MM.1S (cell line): ENCODE data around the gene STN1.

Experiments
- DNase-seq: peaks from one replicate; pipeline ENCODE4 v3.0.0-alpha.2; 2015
- H2AFZ ChIP-seq: fragments of 300-600 bp; sonication (generic); 2 replicates; pipeline ENCODE4 v1.6.0; 2016; ENCODE audit warnings: antibody characterized with exemption, low read length
- H3F3A ChIP-seq: fragments of 300-600 bp; sonication (generic); 2 replicates; pipeline ENCODE4 v1.6.1; 2016; ENCODE audit warnings: mild to moderate bottlenecking, antibody characterized with exemption, low read length, moderate library complexity, mixed read lengths; ENCODE audit not compliant: insufficient read depth
- H3K27ac ChIP-seq: fragments of 300-600 bp; sonication (generic); 2 replicates; pipeline ENCODE4 v1.5.1; 2016; ENCODE audit warnings: mild to moderate bottlenecking, low read length
- H3K27me3 ChIP-seq: fragments of 300-600 bp; sonication (generic); replicated peaks from 2 replicates; pipeline ENCODE4 v1.6.0; 2016; ENCODE audit warnings: low read length; ENCODE audit not compliant: insufficient read depth
- H3K36me3 ChIP-seq: fragments of 300-600 bp; sonication (generic); replicated peaks from 2 replicates; pipeline ENCODE4 v1.6.1; 2016; ENCODE audit warnings: mild to moderate bottlenecking, low read length, mixed read lengths; ENCODE audit not compliant: insufficient read depth
- H3K4me1 ChIP-seq: fragments of 300-600 bp; sonication (generic); 2 replicates; pipeline ENCODE4 v1.6.1; 2016; ENCODE audit warnings: low read length, mixed read lengths
- H3K4me2 ChIP-seq: fragments of 300-600 bp; sonication (generic); 2 replicates; pipeline ENCODE4 v1.6.0; 2016; ENCODE audit warnings: low read depth, low read length
- H3K4me3 ChIP-seq: fragments of 300-600 bp; sonication (generic); 2 replicates; pipeline ENCODE4 v1.5.1; 2016; ENCODE audit warnings: low read length, mixed read lengths
- H3K79me2 ChIP-seq: fragments of 300-600 bp; sonication (generic); 2 replicates; pipeline ENCODE4 v1.6.1; 2016; ENCODE audit warnings: mixed run types, low read length, mixed read lengths
- H3K9ac ChIP-seq: fragments of 300-600 bp; sonication (generic); 2 replicates; pipeline ENCODE4 v1.6.1; 2016; ENCODE audit warnings: low read length, mixed read lengths
- H3K9me2 ChIP-seq: fragments of 300-600 bp; sonication (generic); replicated peaks from 2 replicates; pipeline ENCODE4 v1.6.1; 2016; ENCODE audit warnings: mild to moderate bottlenecking, low read length, mixed read lengths; ENCODE audit not compliant: insufficient read depth
- H3K9me3 ChIP-seq: fragments of 300-600 bp; sonication (generic); replicated peaks from 2 replicates; pipeline ENCODE4 v1.6.1; 2016; ENCODE audit warnings: mild to moderate bottlenecking, low read length, mixed read lengths; ENCODE audit not compliant: insufficient read depth
- H4K20me1 ChIP-seq: fragments of 300-600 bp; sonication (generic); 2 replicates; pipeline ENCODE4 v1.6.1; 2016; ENCODE audit warnings: mild to moderate bottlenecking, low read length, moderate library complexity, mixed read lengths; ENCODE audit not compliant: insufficient read depth
- EZH2 ChIP-seq: fragments of 300-600 bp; sonication (generic); optimal IDR thresholded peaks from 2 replicates; pipeline ENCODE3; 2017; ENCODE audit warnings: low read depth, mild to moderate bottlenecking, antibody characterized with exemption, low read length, mixed read lengths
- EZH2phosphoT487 ChIP-seq: fragments of 300-600 bp; sonication (generic); IDR thresholded peaks from 2 replicates; pipeline ENCODE4 v1.6.1; 2018; ENCODE audit warnings: antibody characterized with exemption, low read length
- TF ChIP-seq, protein P1 (sequence below): fragments of 300-600 bp; sonication (generic); IDR thresholded peaks from 2 replicates; pipeline ENCODE4 v1.5.1; 2016; ENCODE audit warnings: antibody characterized with exemption, low read length, mixed read lengths

Gene STN1

DNA sequence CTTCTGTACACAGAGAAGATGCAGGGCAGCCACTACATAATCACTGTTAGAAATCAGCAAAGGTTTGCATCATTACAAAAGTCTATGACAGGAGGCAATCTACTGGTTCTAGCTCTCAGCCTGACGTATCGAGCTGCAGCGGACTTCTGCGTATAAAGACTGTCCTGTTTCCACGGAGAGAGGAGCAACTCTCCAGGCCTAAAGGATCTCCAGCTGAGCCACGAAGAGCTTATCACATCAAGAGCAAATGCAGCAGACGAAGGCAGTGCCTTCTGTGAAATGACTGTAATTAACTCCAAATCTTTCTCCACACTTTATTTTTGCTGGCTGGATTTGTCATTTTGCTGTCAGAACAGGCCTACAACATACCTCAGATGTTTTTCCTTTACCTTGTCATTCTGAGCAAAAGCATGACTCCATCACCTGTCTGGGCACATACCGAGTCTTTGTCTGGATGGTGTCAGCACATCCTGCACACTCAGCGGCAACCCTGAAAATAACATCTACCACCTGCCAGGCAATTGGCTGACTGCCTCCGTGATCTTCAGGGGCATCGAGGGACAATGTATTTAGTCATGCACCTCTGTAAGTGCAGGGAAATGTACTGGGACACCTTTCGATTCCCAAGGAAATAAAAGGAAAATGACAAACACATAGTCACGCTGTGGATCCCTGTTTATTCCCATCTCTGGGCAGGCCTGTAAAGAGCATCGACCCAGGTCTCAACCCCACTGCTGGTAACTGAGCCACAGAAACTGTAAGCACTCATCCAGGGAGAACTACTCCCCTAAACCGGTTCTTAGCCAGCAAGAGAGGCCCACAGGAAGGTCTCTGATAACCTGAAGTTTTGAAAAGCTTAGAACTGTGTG is 36.3 kb downstream of the STN1 start:
- Histone ChIP-seq H3K27ac (no peak overlapping the region), H4K20me1 (no peaks in the 10 kb centered on the region), H3K79me2 (no peaks in the 10 kb centered on the region), H2AFZ (no peak overlapping the region), H3K9me3 (no peaks in the 10 kb centered on the region), H3K4me3 (no peak overlapping the region), H3K27me3 (no peaks in the 10 kb centered on the region), H3K9ac (no peak overlapping the region), H3K36me3 (no peaks in the 10 kb centered on the region), H3K9me2 (no peaks in the 10 kb centered on the region), H3F3A (no peaks in the 10 kb centered on the region), H3K4me1 (peaks cover 4% of the 10 kb centered on the region; the same call in 1 of the 2 replicates), H3K4me2 (no peak overlapping the region)
- peak; percentile 36 for DNase-seq
- TF ChIP-seq, protein P1, sequence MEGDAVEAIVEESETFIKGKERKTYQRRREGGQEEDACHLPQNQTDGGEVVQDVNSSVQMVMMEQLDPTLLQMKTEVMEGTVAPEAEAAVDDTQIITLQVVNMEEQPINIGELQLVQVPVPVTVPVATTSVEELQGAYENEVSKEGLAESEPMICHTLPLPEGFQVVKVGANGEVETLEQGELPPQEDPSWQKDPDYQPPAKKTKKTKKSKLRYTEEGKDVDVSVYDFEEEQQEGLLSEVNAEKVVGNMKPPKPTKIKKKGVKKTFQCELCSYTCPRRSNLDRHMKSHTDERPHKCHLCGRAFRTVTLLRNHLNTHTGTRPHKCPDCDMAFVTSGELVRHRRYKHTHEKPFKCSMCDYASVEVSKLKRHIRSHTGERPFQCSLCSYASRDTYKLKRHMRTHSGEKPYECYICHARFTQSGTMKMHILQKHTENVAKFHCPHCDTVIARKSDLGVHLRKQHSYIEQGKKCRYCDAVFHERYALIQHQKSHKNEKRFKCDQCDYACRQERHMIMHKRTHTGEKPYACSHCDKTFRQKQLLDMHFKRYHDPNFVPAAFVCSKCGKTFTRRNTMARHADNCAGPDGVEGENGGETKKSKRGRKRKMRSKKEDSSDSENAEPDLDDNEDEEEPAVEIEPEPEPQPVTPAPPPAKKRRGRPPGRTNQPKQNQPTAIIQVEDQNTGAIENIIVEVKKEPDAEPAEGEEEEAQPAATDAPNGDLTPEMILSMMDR = no peak
- no peak for TF ChIP-seq EZH2
- no peak for TF ChIP-seq EZH2phosphoT487

DNA sequence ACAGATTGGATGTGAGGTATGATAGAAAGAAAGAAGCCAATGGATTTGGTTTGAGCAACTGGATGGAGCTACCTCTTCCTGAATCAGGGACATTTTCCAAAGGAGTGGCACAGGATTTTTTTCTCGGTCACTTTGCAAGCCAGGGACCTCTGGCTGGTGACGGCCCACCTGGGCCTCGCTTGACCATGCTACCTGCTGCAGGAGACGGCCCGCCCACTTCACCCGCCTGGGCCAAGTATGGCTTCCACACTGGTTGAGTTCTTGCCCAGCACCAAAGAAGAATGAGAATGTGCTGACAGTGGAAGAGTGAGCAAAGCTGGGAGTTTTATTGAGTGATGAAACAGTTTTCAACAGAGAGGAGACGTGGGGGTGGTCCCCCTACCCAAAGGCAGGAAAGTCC is 38.2 kb downstream of the STN1 start:
- H3K4me3 ChIP-seq = no peak overlapping the region
- H3F3A ChIP-seq = no peaks in the 10 kb centered on the region
- H3K36me3 ChIP-seq = no peaks in the 10 kb centered on the region
- peaks cover 4% of the 10 kb centered on the region; the same call in 1 of the 2 replicates for H3K4me1 ChIP-seq
- no peaks in the 10 kb centered on the region for H4K20me1 ChIP-seq
- H3K4me2 ChIP-seq = no peak overlapping the region
- DNase-seq = no peak
- H3K9me3 ChIP-seq = no peaks in the 10 kb centered on the region
- H3K79me2 ChIP-seq = no peaks in the 10 kb centered on the region
- no peak for TF ChIP-seq EZH2
- no peak for TF ChIP-seq EZH2phosphoT487
- TF ChIP-seq, protein P1 = no peak
- no peak overlapping the region for H2AFZ ChIP-seq
- no peaks in the 10 kb centered on the region for H3K9me2 ChIP-seq
- H3K27ac ChIP-seq = no peak overlapping the region
- H3K27me3 ChIP-seq = no peaks in the 10 kb centered on the region
- no peak overlapping the region for H3K9ac ChIP-seq

DNA sequence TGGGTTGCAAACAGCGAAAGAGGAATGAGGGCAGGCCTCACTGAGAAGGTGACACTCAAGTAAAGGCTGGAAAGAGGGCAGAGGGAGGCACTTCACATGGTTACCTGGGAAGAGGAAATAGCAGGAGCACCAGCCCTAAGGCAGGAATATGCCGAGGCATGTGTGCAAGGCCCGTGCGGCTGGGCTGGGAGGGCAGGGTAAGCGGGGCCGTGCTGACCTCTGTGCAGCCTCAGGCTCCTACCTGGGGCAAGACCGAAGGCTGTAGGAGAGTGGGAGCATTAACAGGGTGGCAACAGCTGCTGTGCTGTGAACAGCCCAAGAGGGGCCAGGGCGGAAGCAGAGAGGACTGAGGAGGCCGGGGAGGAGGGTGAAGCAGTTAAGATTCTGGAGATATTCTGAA is 38.6 kb downstream of the STN1 start:
- Histone ChIP-seq H3K9ac (no peak overlapping the region), H3K4me3 (no peak overlapping the region), H3K4me2 (no peak overlapping the region), H3K9me3 (no peaks in the 10 kb centered on the region), H3F3A (no peaks in the 10 kb centered on the region), H3K27me3 (no peaks in the 10 kb centered on the region), H3K9me2 (no peaks in the 10 kb centered on the region), H4K20me1 (no peaks in the 10 kb centered on the region), H2AFZ (no peak overlapping the region), H3K27ac (no peak overlapping the region), H3K79me2 (no peaks in the 10 kb centered on the region), H3K36me3 (no peaks in the 10 kb centered on the region), H3K4me1 (peaks cover 4% of the 10 kb centered on the region; the same call in 1 of the 2 replicates)
- DNase-seq = no peak
- TF ChIP-seq, protein P1 = no peak
- TF ChIP-seq EZH2 = no peak
- TF ChIP-seq EZH2phosphoT487 = no peak
